GM19193 (cell line): ENCODE data around the gene KLHL22.

Source experiments
- POLR2A ChIP-seq: IDR thresholded peaks from 4 replicates; pipeline ENCODE4 v1.6.1; 2011; ENCODE audit not compliant: insufficient read depth, insufficient read length; ENCODE audit errors: extremely low read depth

The KLHL22 gene

GRCh38 chr22:20425566-20426258 lies 69.9 kb downstream of the KLHL22 start:
- TF ChIP-seq POLR2A = no peak

GRCh38 chr22:20424932-20425565 lies 70.5 kb downstream of the KLHL22 start:
- TF ChIP-seq POLR2A = no peak

- no peak for TF ChIP-seq POLR2A
Observed at GRCh38 chr22:20424568-20424931, 71.0 kb downstream of the KLHL22 start.

GRCh38 chr22:20423906-20424551 lies 71.6 kb downstream of the KLHL22 start:
- no peak for TF ChIP-seq POLR2A

DNA sequence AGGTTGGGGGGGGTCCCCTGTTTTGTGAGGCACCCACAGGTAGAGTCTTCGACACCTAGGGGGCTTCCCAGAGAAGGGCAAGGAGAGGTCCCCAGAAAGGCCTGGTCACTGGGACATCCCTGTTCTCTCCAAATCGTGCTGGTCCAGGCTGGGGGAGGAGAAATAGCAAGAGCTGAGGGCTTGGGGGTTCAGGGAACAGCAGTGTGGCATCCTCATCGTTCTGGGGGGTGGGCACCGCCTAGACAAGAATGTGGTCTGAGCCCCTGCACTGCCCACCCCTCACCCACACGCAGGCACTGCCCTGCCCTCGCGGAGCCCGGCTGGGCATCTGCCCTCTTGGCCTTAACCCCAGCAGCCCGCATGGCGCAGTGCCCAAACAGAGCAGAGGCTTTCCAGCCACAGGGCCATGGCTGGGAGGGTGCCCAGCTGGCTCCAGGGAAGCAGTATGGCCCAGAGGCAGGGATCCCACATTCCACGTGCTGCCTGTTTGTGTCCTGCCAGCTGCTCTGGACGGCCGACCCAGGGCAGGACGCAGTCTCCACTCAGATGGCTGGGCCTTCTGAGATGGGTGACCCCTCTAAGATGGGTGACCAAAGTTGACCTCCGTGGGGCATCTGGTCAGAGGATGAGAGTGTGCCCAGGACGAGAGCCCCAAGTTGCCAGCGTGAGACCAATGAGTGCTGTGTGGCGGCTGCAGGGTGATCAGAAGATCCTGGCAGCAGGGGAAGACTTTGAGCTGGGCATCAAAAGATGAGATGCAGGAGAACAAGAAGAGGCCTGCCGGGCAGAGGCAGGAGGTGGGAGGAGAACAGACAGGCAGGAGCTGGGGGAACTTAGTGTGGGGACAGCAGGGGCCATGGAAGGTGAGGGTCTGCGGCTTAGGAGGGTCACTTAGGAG lies 72.3 kb downstream of the KLHL22 start:
- no peak for TF ChIP-seq POLR2A

GRCh38 chr22:20422271-20423007 lies 73.2 kb downstream of the KLHL22 start:
- TF ChIP-seq POLR2A = no peak

GRCh38 chr22:20421507-20421874 lies 74.1 kb downstream of the KLHL22 start:
- no peak for TF ChIP-seq POLR2A

DNA sequence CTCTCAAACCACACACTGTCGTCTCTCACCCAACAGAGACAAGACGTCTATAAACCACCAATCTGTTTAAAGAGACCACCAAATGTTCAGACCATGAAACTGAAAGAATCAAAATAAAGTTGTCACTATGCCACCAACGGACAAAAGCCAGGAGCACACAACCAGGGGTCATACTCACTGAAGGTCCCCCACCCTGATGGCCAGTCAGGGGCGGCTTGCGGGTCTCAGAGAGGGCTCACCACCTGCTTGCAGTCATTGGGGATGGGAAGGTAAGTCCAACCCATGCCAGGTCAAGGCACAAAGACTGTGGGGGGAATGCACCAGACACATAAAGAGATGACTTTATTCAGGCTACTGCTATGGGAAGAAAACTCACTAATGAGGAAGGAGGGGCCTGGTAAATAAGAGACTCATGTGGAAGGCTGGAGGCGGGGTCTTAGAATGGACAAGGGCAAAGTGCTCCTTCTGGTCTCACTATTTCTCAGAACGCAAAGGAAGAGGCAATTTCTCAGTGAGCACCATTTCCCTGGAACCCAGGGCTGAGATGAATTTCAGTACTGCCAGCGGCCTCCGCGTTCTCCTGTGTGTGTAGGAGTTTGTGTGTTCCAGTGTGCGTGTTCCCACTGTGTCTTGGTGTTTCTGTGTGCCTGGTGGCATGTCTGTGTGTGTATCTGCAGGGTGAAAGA lies 75.3 kb downstream of the KLHL22 start:
- TF ChIP-seq POLR2A = no peak

DNA sequence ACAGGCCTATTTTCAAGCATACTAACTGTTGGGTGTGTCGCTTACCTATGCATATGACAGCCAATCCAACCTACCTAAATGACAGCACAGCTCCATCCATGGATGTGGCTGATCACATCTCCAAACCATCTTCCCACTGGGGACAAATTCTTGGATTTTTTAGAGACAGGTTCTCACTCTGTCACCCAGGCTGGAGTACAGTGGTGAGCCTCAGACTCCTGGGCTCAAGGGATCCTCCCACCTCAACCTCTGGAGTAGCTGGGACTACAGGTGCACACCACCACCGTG lies 76.0 kb downstream of the KLHL22 start:
- TF ChIP-seq POLR2A = no peak

DNA sequence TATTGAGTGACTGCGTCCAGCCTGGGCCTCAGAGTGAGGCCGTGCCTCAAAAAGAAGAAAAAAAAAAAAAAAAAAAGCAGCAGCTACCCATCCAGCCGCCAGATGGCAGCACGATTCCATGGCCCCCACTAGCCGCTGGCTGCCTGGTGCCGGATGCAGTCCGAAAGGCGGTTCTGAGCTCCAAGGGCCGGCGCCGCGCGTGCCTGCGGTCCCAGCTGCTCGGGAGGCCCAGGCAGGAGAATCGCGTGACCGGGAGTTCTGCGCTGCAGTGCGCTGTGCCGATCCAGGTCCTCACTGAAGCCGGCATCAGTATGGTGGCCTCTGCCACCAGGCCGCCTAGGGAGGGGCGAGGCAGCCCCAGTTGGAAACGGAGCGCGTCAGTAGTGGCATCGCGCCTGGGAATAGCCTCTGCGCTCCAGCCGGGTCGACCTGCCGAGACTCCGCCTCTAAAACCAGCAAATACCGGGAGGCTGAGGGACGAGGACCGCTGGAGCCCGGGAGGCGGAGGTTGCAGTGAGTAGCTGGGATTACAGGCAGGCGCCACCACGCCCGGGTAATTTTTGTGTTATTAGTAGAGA lies 77.3 kb downstream of the KLHL22 start:
- TF ChIP-seq POLR2A = no peak

GRCh38 chr22:20414450-20414849 lies 81.1 kb downstream of the KLHL22 start:
- no peak for TF ChIP-seq POLR2A

- no peak for TF ChIP-seq POLR2A
Observed at GRCh38 chr22:20414059-20414440, 81.5 kb downstream of the KLHL22 start.

GRCh38 chr22:20413217-20414058 lies 82.2 kb downstream of the KLHL22 start:
- no peak for TF ChIP-seq POLR2A
